HK-2 (cell line): ENCODE data around the gene EBF4.
A peak's percentile ranks its signal among the peaks of the same experiment; 100 is the strongest.

Experiments
- DNase-seq: peaks from one replicate; pipeline ENCODE4 v3.0.0-alpha.2; 2018; ENCODE audit not compliant: unreplicated experiment

The EBF4 gene

DNA sequence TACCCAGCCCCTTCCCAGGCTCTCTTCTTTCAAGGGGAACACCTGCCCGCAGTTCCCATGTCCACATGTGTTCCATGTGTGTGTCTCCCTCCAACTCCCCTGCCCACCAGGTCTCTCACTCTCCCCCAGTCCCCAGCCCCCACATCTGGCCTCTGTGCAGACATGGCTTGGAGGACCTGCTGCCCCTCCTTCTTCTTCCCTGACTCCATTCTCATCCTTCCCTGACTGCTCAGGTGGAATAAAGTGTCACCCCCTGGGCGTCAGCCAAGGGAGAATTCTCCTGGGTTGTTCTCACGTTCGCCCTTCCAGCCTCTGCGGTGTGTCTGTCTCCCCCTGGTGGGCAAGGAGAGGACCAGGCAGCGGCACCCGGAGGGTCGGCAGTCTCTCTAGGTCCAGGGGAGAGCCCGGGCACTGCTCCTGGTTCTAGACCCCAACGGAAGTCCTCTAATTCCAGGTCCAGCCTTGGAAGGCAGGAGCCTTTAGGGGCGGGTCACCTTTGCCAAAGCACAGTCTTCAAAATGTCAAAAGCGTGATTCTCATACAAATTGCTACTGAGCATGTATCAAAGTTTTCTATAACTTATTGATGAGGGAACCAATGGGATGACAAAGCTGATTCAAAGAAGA, 50.5 kb downstream of the EBF4 start:
- peak; percentile 83 for DNase-seq

GRCh38 chr20:2745060-2745910, 52.7 kb downstream of the EBF4 start:
- DNase-seq = no peak

DNA sequence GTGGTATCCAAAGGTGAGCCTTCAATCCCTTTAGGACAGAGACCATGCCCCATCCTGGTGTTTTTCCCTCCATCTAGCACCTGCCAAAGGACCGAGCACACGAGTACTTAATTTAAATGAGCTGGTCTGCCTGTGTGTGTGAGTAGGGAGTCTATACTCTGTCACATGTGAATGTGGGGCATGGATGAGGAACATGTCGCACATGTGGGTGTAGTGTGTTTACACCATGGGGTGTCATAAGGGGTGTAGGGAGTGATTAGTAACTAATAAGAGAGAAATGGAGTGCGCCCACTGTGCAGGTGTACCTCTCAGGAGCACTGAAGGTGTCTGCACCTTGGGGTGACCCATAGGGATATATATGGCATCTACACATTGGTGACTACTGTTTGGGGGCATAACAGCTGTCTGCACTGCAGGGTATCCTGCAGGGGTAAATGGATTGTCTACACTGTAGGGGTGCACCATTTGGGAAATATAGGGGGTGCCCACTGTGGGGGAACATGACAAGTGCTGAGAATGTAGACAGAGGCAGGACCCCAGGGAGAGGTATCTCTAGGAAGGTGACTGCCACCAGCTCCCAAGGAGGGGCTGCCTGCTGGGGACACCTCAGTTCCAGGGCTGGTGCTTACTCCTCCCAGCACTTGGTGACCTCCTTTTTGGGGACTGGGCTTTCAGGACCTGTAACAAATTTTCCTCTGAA, 53.5 kb downstream of the EBF4 start:
- no peak for DNase-seq

GRCh38 chr20:2746636-2747265, 54.2 kb downstream of the EBF4 start:
- DNase-seq = no peak

GRCh38 chr20:2747676-2748235, 55.2 kb downstream of the EBF4 start:
- DNase-seq = no peak

GRCh38 chr20:2748551-2749342, 56.2 kb downstream of the EBF4 start:
- DNase-seq = no peak

DNA sequence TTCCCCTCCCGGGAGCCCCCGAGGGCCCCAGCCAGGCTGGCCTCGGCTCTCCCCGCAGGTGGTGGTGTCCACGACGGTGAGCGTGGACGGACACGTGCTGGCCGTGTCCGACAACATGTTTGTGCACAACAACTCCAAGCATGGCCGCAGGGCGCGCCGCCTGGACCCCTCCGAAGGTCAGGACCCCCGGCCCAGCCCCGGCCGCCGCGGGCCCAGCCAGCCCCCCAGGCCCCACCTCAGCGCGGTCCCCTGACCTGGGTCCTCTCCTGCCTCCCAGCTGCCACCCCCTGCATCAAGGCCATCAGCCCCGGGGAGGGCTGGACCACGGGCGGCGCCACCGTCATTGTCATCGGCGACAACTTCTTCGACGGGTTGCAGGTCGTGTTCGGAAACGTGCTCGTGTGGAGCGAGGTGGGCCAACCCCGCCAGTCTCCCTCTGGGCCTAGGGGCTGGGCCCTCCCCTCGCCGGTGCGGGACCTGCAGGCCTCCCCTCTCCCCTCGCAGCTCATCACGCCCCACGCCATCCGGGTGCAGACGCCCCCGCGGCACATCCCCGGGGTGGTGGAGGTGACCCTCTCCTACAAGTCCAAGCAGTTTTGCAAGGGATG, 56.9 kb downstream of the EBF4 start:
- no peak for DNase-seq

DNA sequence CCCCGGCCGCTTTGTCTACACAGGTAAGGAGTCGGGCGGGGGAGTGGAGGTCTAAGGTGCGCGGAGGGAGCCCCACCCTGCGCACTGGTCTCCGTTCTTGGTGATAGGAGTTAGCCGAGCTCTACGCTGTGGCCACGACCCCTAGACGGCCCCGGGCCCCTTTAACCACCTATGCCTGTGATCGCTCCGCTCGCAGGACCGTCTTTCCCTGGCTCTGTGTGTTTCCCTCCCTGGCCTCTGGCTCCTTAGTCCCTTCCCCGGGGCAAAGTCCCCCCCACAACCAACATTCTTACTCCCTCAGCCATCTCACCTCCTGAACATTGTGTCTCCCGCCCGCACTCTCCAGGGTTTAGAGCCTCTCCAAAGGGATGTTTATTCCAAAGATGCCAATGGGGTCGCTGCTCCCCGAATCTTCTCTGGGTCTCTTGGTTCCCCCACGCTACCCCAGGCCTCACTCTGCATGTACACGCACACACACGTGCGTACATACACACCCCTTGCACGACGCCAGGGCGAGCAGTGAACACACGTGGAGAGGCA, 57.4 kb downstream of the EBF4 start:
- no peak for DNase-seq

DNA sequence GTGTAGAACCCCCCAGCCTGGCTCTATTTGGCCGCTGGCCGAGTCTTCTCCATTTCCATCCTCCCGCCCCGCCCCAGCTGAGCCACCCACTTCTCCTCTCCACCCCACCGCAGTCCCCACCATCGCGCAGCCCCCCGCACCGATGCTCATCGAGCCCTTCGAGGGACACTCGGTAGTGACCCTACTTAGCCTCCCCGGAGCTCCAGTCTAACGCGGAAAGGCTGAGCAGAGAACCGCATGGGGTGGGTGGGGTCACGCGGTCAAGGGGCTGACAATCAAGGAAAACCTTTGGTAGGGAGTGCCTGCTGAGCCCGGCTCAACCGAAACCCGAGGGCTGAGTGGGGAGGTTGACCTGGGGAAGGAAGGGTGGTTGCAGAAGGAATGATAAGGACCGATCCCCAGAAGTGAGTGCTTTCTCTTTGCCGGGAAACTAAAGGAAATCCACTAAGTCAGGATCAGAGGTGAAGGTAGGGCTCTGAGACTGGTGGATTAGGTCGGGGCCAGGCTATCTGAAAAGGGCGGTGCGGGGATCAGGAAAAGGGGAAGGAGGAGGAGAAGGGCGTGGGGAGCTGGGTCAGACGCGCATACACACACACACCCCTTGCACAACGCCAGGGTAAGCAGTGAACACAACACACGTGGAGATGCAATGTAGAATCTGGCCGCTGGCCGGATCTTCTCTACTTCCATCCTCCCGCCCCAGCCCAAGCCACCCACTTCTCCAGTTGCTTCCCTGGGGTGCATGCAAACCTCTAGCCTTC, 58.1 kb downstream of the EBF4 start:
- no peak for DNase-seq

DNA sequence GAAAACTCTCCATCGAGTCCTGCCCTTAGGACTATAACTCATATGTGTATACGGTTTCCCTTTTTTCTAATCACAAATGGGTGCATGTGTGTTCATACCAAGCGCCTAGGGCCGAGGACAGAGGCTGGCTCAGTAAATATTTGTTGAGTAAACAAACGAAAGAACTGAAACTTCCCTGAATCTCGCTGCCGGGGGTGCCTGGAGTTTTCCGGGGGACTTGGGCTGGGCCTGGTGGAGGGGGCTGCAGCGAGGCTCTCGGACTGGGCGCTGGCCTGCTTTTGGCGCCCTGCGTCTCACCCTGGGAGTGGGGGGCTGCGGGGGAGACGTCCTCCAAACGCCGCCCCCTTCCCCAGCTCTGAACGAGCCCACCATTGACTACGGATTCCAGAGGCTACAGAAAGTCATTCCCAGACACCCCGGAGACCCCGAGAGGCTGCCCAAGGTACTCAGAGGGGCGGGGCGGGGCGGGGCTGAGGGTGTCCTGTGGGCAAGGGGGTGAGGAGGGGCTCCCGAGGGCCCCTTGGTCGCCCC, 58.8 kb downstream of the EBF4 start:
- no peak for DNase-seq

DNA sequence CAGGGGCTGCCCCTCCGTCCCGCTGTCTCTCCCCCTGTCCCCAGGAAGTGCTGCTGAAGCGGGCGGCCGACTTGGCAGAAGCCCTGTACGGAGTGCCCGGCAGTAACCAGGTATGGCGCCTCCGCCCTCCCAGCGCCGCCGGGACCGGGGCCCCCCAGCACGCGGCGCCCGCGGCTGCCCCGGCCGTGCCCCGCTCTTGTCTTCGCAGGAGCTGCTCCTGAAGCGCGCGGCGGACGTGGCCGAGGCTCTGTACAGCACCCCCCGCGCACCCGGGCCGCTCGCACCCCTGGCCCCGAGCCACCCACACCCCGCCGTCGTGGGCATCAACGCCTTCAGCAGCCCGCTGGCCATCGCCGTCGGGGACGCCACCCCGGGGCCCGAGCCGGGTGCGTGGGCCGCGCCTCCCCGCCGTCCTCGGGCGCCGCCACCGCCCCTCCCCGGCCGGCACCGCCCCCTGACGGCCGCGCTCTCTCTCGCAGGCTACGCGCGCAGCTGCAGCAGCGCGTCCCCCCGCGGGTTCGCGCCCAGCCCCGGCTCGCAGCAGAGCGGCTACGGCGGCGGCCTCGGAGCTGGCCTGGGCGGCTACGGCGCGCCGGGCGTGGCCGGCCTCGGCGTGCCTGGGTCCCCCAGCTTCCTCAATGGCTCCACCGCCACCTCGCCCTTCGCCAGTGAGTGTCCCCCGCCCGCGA, 59.4 kb downstream of the EBF4 start:
- peak; percentile 49 for DNase-seq

- peak; percentile 66 for DNase-seq
Observed at GRCh38 chr20:2752567-2753460, 60.2 kb downstream of the EBF4 start.

DNA sequence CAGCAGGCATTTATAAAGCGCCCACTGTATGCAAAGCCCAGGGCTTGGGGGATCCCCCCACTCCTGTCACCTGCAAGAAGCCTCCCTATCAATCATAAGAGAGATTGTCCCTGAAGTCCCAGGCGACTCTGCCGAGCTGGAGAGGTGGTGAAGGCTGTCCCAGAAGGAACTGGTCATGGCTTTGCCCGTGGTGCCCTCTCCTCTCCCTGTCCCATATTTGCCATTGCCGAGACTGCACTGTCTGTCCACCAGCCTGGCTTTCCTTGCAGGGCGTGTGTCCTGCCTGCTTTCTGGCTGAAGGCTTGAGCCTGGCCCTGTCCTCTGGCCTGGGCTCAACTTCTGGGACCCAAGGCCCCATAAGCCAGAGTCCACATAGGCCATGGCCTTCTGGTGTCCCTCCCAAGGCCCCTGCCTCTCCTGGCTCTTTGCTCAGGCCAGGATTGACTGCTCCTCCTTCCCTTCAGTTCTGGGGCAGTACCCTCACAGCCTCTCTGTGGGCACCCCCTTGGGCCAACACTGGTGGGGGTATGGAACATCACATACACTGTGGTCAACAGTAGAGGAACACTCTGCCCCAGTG, 61.0 kb downstream of the EBF4 start:
- no peak for DNase-seq

GRCh38 chr20:2754424-2754823, 61.8 kb downstream of the EBF4 start:
- DNase-seq = no peak

DNA sequence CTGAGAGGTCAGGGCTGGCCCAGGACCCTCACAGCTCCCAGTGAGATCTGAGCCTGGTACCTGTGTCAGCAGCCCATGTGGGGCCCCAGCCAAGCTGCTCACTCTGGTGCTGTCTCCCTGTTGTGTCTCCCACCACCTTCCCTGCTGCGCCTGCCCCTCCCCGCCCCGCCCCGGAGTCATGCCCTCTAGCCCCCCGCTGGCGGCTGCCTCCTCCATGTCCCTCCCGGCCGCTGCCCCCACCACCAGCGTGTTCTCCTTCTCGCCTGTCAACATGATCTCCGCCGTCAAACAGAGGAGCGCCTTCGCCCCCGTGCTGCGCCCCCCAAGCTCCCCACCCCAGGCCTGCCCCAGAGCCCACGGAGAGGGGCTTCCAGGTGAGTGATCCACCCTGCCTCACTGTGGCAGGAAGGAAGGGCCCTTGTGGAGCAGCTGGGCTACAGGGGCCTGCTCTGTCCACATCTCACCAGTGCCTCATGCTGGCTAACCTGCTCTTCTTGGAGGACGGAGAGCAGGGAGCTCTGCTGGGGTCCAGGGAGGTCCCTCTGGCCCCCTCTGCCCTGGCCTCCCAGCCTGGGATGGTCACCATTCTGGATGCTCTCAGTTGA, 63.0 kb downstream of the EBF4 start:
- no peak for DNase-seq

DNA sequence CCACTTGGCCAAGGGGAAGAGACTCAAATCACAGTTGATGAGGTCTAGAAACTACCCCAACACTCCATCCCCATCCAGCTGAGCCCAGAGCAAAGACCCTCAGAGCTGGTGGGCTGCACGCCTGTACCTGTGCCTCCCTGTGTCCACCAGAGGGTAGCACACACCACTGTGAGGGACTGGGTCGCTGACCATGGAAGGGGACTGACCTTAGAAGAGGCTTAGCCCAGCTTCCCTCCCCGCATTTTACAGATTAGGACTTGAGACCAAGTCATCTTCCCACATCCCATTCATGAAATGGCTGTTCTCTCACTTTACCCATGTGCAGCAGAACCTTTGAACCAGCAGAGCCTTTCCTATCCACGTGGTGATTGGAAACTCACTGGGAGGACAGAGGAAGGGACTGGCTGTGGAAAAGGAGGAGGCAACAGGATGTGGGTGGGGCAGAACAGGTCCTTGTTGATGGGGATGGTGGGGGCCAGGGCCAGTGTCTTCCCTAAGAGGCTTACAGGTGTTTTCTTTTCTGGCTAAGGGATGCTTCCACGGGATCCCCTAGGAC, 63.6 kb downstream of the EBF4 start:
- peak; percentile 52 for DNase-seq

- DNase-seq = no peak
Observed at GRCh38 chr20:2757001-2757400, 64.4 kb downstream of the EBF4 start.
